HEK293 (cell line): ENCODE results near the gene MAPKAP1.

Experiments
- CTCF ChIA-PET: fragments of 350-600 bp; formaldehyde crosslinking; extraction: SDS; loops from one replicate; lab custom pipeline; 2021; ENCODE audit warnings: antibody characterized with exemption; lab: Yijun Ruan, JAX
- POLR2A ChIA-PET: fragments of 300-600 bp; formaldehyde crosslinking; extraction: SDS; loops from one replicate; lab custom pipeline; 2020; ENCODE audit warnings: antibody characterized with exemption, inconsistent platforms; lab: Yijun Ruan, JAX
- H3K27ac ChIP-seq: fragments of 200-500 bp; sonication (Bioruptor generic); 2 replicates; pipeline ENCODE4 v1.5.1; 2014; ENCODE audit warnings: low read depth, low read length, control low read depth, inconsistent platforms; ENCODE audit errors: extremely low read depth
- H3K36me3 ChIP-seq, 2 experiments: fragments of 200-500 bp in 1 of 2; sonication (Bioruptor generic) in 1 of 2; 1 replicate in 1 of 2; 2 replicates in 1 of 2; pipeline ENCODE4 v1.5.1; 2014 to 2017; ENCODE audit warnings: inconsistent platforms in 2 of 2, low read length in 2 of 2; ENCODE audit not compliant: control insufficient read depth in 2 of 2, insufficient read depth in 1 of 2
- H3K4me1 ChIP-seq: fragments of 200-500 bp; sonication (Bioruptor generic); 2 replicates; pipeline ENCODE4 v1.5.1; 2014; ENCODE audit warnings: mild to moderate bottlenecking, low read length, inconsistent platforms; ENCODE audit not compliant: control insufficient read depth, insufficient read depth
- H3K4me3 ChIP-seq: 2 replicates; pipeline ENCODE4 v1.5.1; 2011; ENCODE audit warnings: low read depth, mild to moderate bottlenecking, control low read depth, low read length, moderate library complexity
- H3K9me3 ChIP-seq: fragments of 200-500 bp; sonication (Bioruptor generic); 2 replicates; pipeline ENCODE4 v1.5.1; 2014; ENCODE audit warnings: low read depth, low read length, inconsistent platforms; ENCODE audit not compliant: control insufficient read depth, insufficient read depth
- BCL11A ChIP-seq: fragments of 450-650 bp; formaldehyde crosslinking; IDR thresholded peaks from 2 replicates; pipeline ENCODE4 v1.5.1; 2016; ENCODE audit warnings: low read depth, missing biosample characterization, missing genetic modification characterization
- IKZF3 ChIP-seq: fragments of 450-650 bp; IDR thresholded peaks from 2 replicates; pipeline ENCODE4 v1.5.0; 2018; ENCODE audit warnings: missing biosample characterization, mild to moderate bottlenecking, missing genetic modification characterization, moderate library complexity
- MZF1 ChIP-seq: fragments of 450-650 bp; formaldehyde crosslinking; IDR thresholded peaks from 2 replicates; pipeline ENCODE4 v1.5.1; 2017; ENCODE audit warnings: missing biosample characterization, missing genetic modification characterization, borderline replicate concordance
- REPIN1 ChIP-seq: fragments of 450-650 bp; formaldehyde crosslinking; IDR thresholded peaks from 2 replicates; pipeline ENCODE4 v1.5.1; 2017; ENCODE audit warnings: missing biosample characterization, missing genetic modification characterization, low read depth
- TCF7L2 ChIP-seq: IDR thresholded peaks from 2 replicates; pipeline ENCODE4 v1.6.1; 2011; ENCODE audit warnings: low read depth, mild to moderate bottlenecking, inconsistent platforms, low read length, moderate library complexity, borderline replicate concordance
- ZNF121 ChIP-seq: fragments of 450-650 bp; formaldehyde crosslinking; IDR thresholded peaks from 2 replicates; pipeline ENCODE4 v1.5.1; 2016; ENCODE audit warnings: missing biosample characterization, missing genetic modification characterization
- ZNF155 ChIP-seq: fragments of 450-650 bp; formaldehyde crosslinking; IDR thresholded peaks from 2 replicates; pipeline ENCODE4 v1.5.1; 2016; ENCODE audit warnings: missing biosample characterization, missing genetic modification characterization
- ZNF248 ChIP-seq: fragments of 450-650 bp; formaldehyde crosslinking; IDR thresholded peaks from 2 replicates; pipeline ENCODE4 v1.5.1; 2017; ENCODE audit warnings: missing biosample characterization, missing genetic modification characterization
- ZNF521 ChIP-seq: fragments of 450-650 bp; formaldehyde crosslinking; IDR thresholded peaks from 2 replicates; pipeline ENCODE4 v1.5.1; 2017; ENCODE audit warnings: missing biosample characterization, mild to moderate bottlenecking, missing genetic modification characterization
- ZNF626 ChIP-seq: fragments of 450-650 bp; sonication (Bioruptor Pico); formaldehyde crosslinking; IDR thresholded peaks from 2 replicates; pipeline ENCODE4 v1.5.1; 2018; ENCODE audit warnings: missing biosample characterization, missing genetic modification characterization, inconsistent platforms
- ZNF654 ChIP-seq: fragments of 450-650 bp; formaldehyde crosslinking; IDR thresholded peaks from 2 replicates; pipeline ENCODE4 v1.5.1; 2016; ENCODE audit warnings: low read depth, missing biosample characterization, missing genetic modification characterization
- ZNF701 ChIP-seq: fragments of 450-650 bp; formaldehyde crosslinking; IDR thresholded peaks from 2 replicates; pipeline ENCODE4 v1.5.1; 2016; ENCODE audit warnings: missing biosample characterization, missing genetic modification characterization
- ZNF777 ChIP-seq: fragments of 450-650 bp; formaldehyde crosslinking; IDR thresholded peaks from 2 replicates; pipeline ENCODE4 v1.5.1; 2017; ENCODE audit warnings: missing biosample characterization, missing genetic modification characterization, borderline replicate concordance
- ZNF792 ChIP-seq: fragments of 450-650 bp; formaldehyde crosslinking; IDR thresholded peaks from 2 replicates; pipeline ENCODE4 v1.5.1; 2016; ENCODE audit warnings: missing biosample characterization, missing genetic modification characterization
- ZSCAN23 ChIP-seq: fragments of 450-650 bp; formaldehyde crosslinking; IDR thresholded peaks from 2 replicates; pipeline ENCODE4 v1.5.1; 2016; ENCODE audit warnings: missing biosample characterization, missing genetic modification characterization
- TF ChIP-seq, protein P1 (sequence below): fragments of 450-650 bp; formaldehyde crosslinking; IDR thresholded peaks from 2 replicates; pipeline ENCODE4 v1.5.1; 2016; ENCODE audit warnings: missing biosample characterization, missing genetic modification characterization
- TF ChIP-seq, protein P2 (sequence below): fragments of 450-650 bp; formaldehyde crosslinking; IDR thresholded peaks from 2 replicates; pipeline ENCODE4 v1.5.1; 2016; ENCODE audit warnings: missing biosample characterization, missing genetic modification characterization

MAPKAP1 gene

DNA sequence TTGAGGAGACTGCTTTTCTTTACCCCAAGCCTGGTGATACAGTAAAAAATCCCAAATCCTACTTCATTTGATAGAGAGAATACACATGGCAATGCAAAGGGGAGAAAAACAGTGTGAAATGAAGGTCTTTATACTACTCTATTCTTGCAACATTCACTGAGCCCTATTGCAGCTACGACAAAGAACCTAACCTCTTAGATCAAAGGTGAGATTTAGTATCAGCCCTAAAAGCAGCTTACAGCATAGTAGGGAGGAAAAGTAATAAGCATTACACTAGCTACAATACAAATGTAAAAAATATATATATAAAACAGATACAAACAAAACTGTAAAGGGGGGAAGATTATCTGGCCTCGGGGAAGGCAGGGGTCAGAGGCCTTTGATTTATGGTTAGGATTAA lies 147.1 kb downstream of the MAPKAP1 start:
- ChIA-PET CTCF (interaction anchor here (0.6 to 2.6 kb wide), 4 partner anchors 22 to 742 kb away, joined by 5 to 15 read pairs (median 6); no protein-coding TSS in a partner anchor), POLR2A (no interaction called here)
- Histone ChIP-seq H3K4me1 (0 out of 2 replicates have a peak, but pooled peaks cover 2% of the 10 kb centered on the region), H3K36me3 (peaks cover 0 to 5% of the 10 kb centered on the region in 2 experiments; a peak in 1 of 3 replicates), H3K4me3 (no peak overlapping the region), H3K9me3 (no peaks in the 10 kb centered on the region), H3K27ac (no peak overlapping the region)
- no peak for TF ChIP-seq ZSCAN23 (tag by site-specific recombination)
- TF ChIP-seq ZNF626 = no peak
- TF ChIP-seq ZNF521 (tag by site-specific recombination) = no peak

- ChIA-PET CTCF (interaction anchor here (0.5 to 2.6 kb wide), 38 partner anchors 8 to 985 kb away, joined by 3 to 20 read pairs (median 4); no protein-coding TSS in a partner anchor), POLR2A (no interaction called here)
- Histone ChIP-seq H3K4me3 (no peak overlapping the region), H3K4me1 (0 out of 2 replicates have a peak, but pooled peaks cover 2% of the 10 kb centered on the region)
- TF ChIP-seq IKZF3 (tag by site-specific recombination) (no peak), REPIN1 (tag by site-specific recombination) (no peak), ZNF155 (tag by site-specific recombination) (no peak), MZF1 (tag by site-specific recombination) (no peak), BCL11A (tag by site-specific recombination) (no peak), ZNF701 (tag by site-specific recombination) (no peak), ZNF792 (no peak), TCF7L2 (no peak), ZNF248 (tag by site-specific recombination) (no peak), ZNF121 (tag by site-specific recombination) (no peak), ZNF777 (no peak)
- TF ChIP-seq, protein P1, sequence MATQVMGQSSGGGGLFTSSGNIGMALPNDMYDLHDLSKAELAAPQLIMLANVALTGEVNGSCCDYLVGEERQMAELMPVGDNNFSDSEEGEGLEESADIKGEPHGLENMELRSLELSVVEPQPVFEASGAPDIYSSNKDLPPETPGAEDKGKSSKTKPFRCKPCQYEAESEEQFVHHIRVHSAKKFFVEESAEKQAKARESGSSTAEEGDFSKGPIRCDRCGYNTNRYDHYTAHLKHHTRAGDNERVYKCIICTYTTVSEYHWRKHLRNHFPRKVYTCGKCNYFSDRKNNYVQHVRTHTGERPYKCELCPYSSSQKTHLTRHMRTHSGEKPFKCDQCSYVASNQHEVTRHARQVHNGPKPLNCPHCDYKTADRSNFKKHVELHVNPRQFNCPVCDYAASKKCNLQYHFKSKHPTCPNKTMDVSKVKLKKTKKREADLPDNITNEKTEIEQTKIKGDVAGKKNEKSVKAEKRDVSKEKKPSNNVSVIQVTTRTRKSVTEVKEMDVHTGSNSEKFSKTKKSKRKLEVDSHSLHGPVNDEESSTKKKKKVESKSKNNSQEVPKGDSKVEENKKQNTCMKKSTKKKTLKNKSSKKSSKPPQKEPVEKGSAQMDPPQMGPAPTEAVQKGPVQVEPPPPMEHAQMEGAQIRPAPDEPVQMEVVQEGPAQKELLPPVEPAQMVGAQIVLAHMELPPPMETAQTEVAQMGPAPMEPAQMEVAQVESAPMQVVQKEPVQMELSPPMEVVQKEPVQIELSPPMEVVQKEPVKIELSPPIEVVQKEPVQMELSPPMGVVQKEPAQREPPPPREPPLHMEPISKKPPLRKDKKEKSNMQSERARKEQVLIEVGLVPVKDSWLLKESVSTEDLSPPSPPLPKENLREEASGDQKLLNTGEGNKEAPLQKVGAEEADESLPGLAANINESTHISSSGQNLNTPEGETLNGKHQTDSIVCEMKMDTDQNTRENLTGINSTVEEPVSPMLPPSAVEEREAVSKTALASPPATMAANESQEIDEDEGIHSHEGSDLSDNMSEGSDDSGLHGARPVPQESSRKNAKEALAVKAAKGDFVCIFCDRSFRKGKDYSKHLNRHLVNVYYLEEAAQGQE (tag by site-specific recombination) = no peak
- TF ChIP-seq, protein P2, sequence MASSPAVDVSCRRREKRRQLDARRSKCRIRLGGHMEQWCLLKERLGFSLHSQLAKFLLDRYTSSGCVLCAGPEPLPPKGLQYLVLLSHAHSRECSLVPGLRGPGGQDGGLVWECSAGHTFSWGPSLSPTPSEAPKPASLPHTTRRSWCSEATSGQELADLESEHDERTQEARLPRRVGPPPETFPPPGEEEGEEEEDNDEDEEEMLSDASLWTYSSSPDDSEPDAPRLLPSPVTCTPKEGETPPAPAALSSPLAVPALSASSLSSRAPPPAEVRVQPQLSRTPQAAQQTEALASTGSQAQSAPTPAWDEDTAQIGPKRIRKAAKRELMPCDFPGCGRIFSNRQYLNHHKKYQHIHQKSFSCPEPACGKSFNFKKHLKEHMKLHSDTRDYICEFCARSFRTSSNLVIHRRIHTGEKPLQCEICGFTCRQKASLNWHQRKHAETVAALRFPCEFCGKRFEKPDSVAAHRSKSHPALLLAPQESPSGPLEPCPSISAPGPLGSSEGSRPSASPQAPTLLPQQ (tag by site-specific recombination) = no peak
- TF ChIP-seq, all 188 proteins: peak for 0
- no peaks in the 10 kb centered on the region for H3K9me3 ChIP-seq
- H3K36me3 ChIP-seq = peaks cover 0 to 5% of the 10 kb centered on the region in 2 experiments; a peak in 1 of 3 replicates
- H3K27ac ChIP-seq = no peak overlapping the region
These were observed 147.8 kb downstream of the MAPKAP1 start for GRCh38 chr9:125559194-125559593.

DNA sequence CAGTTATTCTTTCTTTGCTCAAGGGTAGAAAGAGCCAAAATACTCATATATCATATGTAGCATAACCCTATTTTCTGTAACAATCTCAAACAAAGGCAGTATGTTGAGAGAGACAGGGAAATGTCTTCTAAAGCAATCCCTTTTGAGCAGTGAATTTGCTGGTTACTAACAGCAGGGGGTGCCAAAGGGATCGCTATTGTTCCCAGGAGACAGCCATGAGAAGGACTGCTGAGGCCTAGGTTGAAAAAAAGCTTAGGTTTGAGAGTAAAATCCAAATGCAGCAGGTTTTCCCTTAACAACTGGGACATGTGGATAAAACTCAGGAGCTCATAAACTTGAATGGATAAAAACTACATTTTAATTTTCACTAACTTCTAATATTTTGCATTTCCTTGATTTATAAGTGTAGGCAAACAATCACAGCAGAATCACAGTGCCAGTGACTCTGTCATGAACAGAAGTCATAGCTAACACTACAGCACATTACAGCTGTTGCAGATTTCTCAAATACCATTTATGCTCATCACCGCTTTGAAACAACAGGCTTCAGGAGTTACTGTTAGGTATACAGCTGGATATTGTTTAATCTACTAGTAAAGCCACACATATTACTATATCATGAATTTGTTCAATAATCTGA lies 148.4 kb downstream of the MAPKAP1 start:
- CTCF ChIA-PET = interaction anchor here (0.5 to 2.6 kb wide), 42 partner anchors 9 to 985 kb away, joined by 3 to 20 read pairs (median 4); no protein-coding TSS in a partner anchor
- TF ChIP-seq ZNF654 (tag by site-specific recombination) (peak; percentile 48), MZF1 (tag by site-specific recombination) (no peak)

More for the DNA sequence above, 148.4 kb downstream of the MAPKAP1 start:
- Histone ChIP-seq H3K9me3 (no peaks in the 10 kb centered on the region), H3K4me3 (no peak overlapping the region), H3K4me1 (0 out of 2 replicates have a peak, but pooled peaks cover 2% of the 10 kb centered on the region), H3K36me3 (peaks cover 0 to 5% of the 10 kb centered on the region in 2 experiments; a peak in 1 of 3 replicates), H3K27ac (no peak overlapping the region)
- POLR2A ChIA-PET = no interaction called here
